ENCODE measurements around the gene UMODL1. TPM values are rescaled to one million over a fixed set of nuclear protein-coding genes. Genes with fewer than 3 reads are reported as not detected.
A peak's percentile ranks its signal among the peaks of the same experiment; 100 is the strongest.

The UMODL1 gene
- total and polyA plus RNA-seq, 10 of the 15 experiments (the other 5 are each of a cell fraction or from before 2014, with no cell fraction given) = 0.01 to 0.11 (median 0.03) TPM; not detected in 5

- ChIA-PET RAD21 (ENCODE audit: unreplicated experiment) (interaction anchor here (0.6 to 1.7 kb wide), 4 partner anchors 24 to 243 kb away, joined by 3 to 4 read pairs (median 4); no protein-coding TSS in a partner anchor), SMC1A (ENCODE audit: uncharacterized antibody, unreplicated experiment) (interaction anchor here (0.8 to 1.5 kb wide), 4 partner anchors 9 to 304 kb away, joined by 3 to 5 read pairs (median 4); no protein-coding TSS in a partner anchor), POLR2A (no interaction called here), CTCF (interaction anchor here (0.8 to 2.4 kb wide), 6 partner anchors 9 to 304 kb away, joined by 3 to 19 read pairs (median 5); no protein-coding TSS in a partner anchor)
- no TSS peak for BruUV-seq (replicated peaks)
- no peaks in the 10 kb centered on the region for H3K9me3 ChIP-seq (replicated peaks; ENCODE audit: control insufficient read depth, insufficient read depth, low read length)
- no peaks in the 10 kb centered on the region for H3K27me3 ChIP-seq (replicated peaks in 1 of 2; ENCODE audit: control insufficient read depth in 2 of 2, insufficient read depth in 2 of 2, low read length in 1 of 2)
- TF ChIP-seq BHLHE40 (IDR thresholded peaks at IDR 0.05; ENCODE audit: borderline replicate concordance in 1 of 2, low read depth in 2 of 2, low read length in 1 of 2) = peak; percentile 55 to 73; a peak in 3 of 4 replicates
- no peak for TF ChIP-seq CBX5 (IDR thresholded peaks at IDR 0.05; ENCODE audit: low read depth)
- FAIRE-seq (peak; percentile 7), ATAC-seq (no peak), DNase-seq (ENCODE audit: low read depth, low spot score) (no peak)
- H4K20me1 ChIP-seq (ENCODE audit: control insufficient read depth, insufficient read depth) = no peaks in the 10 kb centered on the region
- in situ Hi-C loops (cut with MboI) (no loop called here), intact Hi-C loops (cut with micrococcal nuclease; ENCODE audit: unreplicated experiment) (no loop called here)
- H3K4me3 ChIP-seq = no peak overlapping the region
- H3K4me2 ChIP-seq (ENCODE audit: control insufficient read depth, insufficient read depth) = peak overlapping the region; percentile 10; the same call in 1 of the 2 replicates
- peaks cover 37% of the 10 kb centered on the region for H3K4me1 ChIP-seq (ENCODE audit: control insufficient read depth, insufficient read depth, low read length)
- 11% methylated on average over 12 of the region's 13 CpGs for WGBS (ENCODE audit: insufficient coverage, insufficient replicate concordance, low lambda C conversion rate, missing lambda C conversion rate)
- H2AFZ ChIP-seq (ENCODE audit: control insufficient read depth, low read depth, low read length) = no peak overlapping the region
- H3K36me3 ChIP-seq (ENCODE audit: control insufficient read depth in 2 of 2, insufficient read depth in 2 of 2, low read length in 1 of 2) = no peaks in the 10 kb centered on the region
- H3K9ac ChIP-seq (ENCODE audit: control insufficient read depth, insufficient read depth, low read length) = no peak overlapping the region
- H3K79me2 ChIP-seq (ENCODE audit: control insufficient read depth, insufficient read depth, low read length) = no peaks in the 10 kb centered on the region
- H3K27ac ChIP-seq (ENCODE audit: control insufficient read depth, insufficient read depth) = no peak overlapping the region
Observed at GRCh38 chr21:42120903-42121535, 49.9 kb downstream of the UMODL1 start.

GRCh38 chr21:42121794-42122193 lies 50.7 kb downstream of the UMODL1 start:
- Histone ChIP-seq H2AFZ (ENCODE audit: control insufficient read depth, low read depth, low read length) (no peak overlapping the region), H3K27me3 (replicated peaks in 1 of 2; ENCODE audit: control insufficient read depth in 2 of 2, insufficient read depth in 2 of 2, low read length in 1 of 2) (no peaks in the 10 kb centered on the region), H3K79me2 (ENCODE audit: control insufficient read depth, insufficient read depth, low read length) (no peaks in the 10 kb centered on the region), H3K9ac (ENCODE audit: control insufficient read depth, insufficient read depth, low read length) (no peak overlapping the region), H3K4me3 (no peak overlapping the region), H3K4me1 (ENCODE audit: control insufficient read depth, insufficient read depth, low read length) (peaks cover 32% of the 10 kb centered on the region), H4K20me1 (ENCODE audit: control insufficient read depth, insufficient read depth) (no peaks in the 10 kb centered on the region), H3K9me3 (replicated peaks; ENCODE audit: control insufficient read depth, insufficient read depth, low read length) (no peaks in the 10 kb centered on the region), H3K36me3 (ENCODE audit: control insufficient read depth in 2 of 2, insufficient read depth in 2 of 2, low read length in 1 of 2) (no peaks in the 10 kb centered on the region), H3K4me2 (ENCODE audit: control insufficient read depth, insufficient read depth) (no peak overlapping the region), H3K27ac (ENCODE audit: control insufficient read depth, insufficient read depth) (no peak overlapping the region)
- ChIA-PET CTCF (interaction anchor here (1.5 to 2.4 kb wide), 2 partner anchors 23 to 305 kb away, joined by 3 to 19 read pairs; no protein-coding TSS in a partner anchor), POLR2A (no interaction called here), SMC1A (ENCODE audit: uncharacterized antibody, unreplicated experiment) (no interaction called here), RAD21 (ENCODE audit: unreplicated experiment) (interaction anchor here (1.7 kb wide), 1 partner anchor 23 kb away, joined by 4 read pairs; no protein-coding TSS in a partner anchor)
- no peak for DNase-seq (ENCODE audit: low read depth, low spot score)
- no peak for ATAC-seq
- FAIRE-seq = no peak
- BruUV-seq (replicated peaks) = no TSS peak
- WGBS (ENCODE audit: insufficient coverage, insufficient replicate concordance, low lambda C conversion rate, missing lambda C conversion rate) = 39% methylated on average over 4 of the region's 4 CpGs
- in situ Hi-C loops (cut with MboI) (no loop called here), intact Hi-C loops (cut with micrococcal nuclease; ENCODE audit: unreplicated experiment) (no loop called here)
- TF ChIP-seq MTA3 (IDR thresholded peaks at IDR 0.05; ENCODE audit: borderline replicate concordance, low read length) (no peak), GABPA (IDR thresholded peaks at IDR 0.05; ENCODE audit: low read depth) (no peak), TCF12 (IDR thresholded peaks at IDR 0.05; ENCODE audit: low read depth, low read length) (no peak), NFYA (IDR thresholded peaks at IDR 0.05; ENCODE audit: borderline replicate concordance, low read depth, low read length) (no peak), MYC (IDR thresholded peaks at IDR 0.05; ENCODE audit: insufficient read depth, insufficient read length, insufficient replicate concordance, low read length, severe bottlenecking) (no peak), POU2F2 (IDR thresholded peaks at IDR 0.05; ENCODE audit: borderline replicate concordance, low read depth, low read length) (no peak), CBFB (IDR thresholded peaks at IDR 0.05; ENCODE audit: low read depth) (no peak), PKNOX1 (IDR thresholded peaks at IDR 0.05) (no peak), PRDM15 (CRISPR knock-in tag; IDR thresholded peaks at IDR 0.05) (no peak), ZSCAN29 (IDR thresholded peaks at IDR 0.05) (no peak)

All from GM12878 (cell line).